ENCODE measurements around the gene CDC73. TPM values are rescaled to one million over a fixed set of nuclear protein-coding genes. Genes with fewer than 3 reads are reported as not detected.

Gene CDC73
- total RNA-seq, 1 experiment from 2014 or later, result 10.0 TPM

- POLR2A ChIA-PET (ENCODE audit: unreplicated experiment), result no interaction called here
- intact Hi-C loops (cut with micrococcal nuclease), result loop anchor here (10.0 kb wide), 1 partner anchor 635 kb away; no protein-coding TSS in a partner anchor
- BruUV-seq (replicated peaks), result no TSS peak
- H4K20me1 ChIP-seq (ENCODE audit: low read length), result no peaks in the 10 kb centered on the region
- TF ChIP-seq CTCF (conservative IDR thresholded peaks at IDR 0.05; ENCODE audit: low read depth, low read length), result no peak
- no peaks in the 10 kb centered on the region for H3K9me2 ChIP-seq (replicated peaks; ENCODE audit: low read length)
- no peaks in the 10 kb centered on the region for H3K36me3 ChIP-seq (ENCODE audit: low read depth, low read length)
- H3K4me1 ChIP-seq (ENCODE audit: insufficient read depth, low read length), result peaks cover 39% of the 10 kb centered on the region
- no peaks in the 10 kb centered on the region for H3K27me3 ChIP-seq (ENCODE audit: low read length)
- DNase-seq (no peak), ATAC-seq (no peak)
- CTCF ChIA-PET, result no interaction called here
- H3K4me2 ChIP-seq (ENCODE audit: low read length), result no peak overlapping the region
- no peak overlapping the region for H3K4me3 ChIP-seq (ENCODE audit: low read length)
- H3K27ac ChIP-seq (ENCODE audit: low read length), result no peak overlapping the region
- H3K9me3 ChIP-seq (ENCODE audit: low read length), result no peaks in the 10 kb centered on the region
- no peaks in the 10 kb centered on the region for H3K79me2 ChIP-seq (ENCODE audit: low read length)
- H2AFZ ChIP-seq (ENCODE audit: low read length), result no peak overlapping the region
- H3F3A ChIP-seq (ENCODE audit: low read length, unreplicated experiment), result no peaks in the 10 kb centered on the region
- no peak overlapping the region for H3K9ac ChIP-seq (ENCODE audit: low read length)
Observed at GRCh38 chr1:193110246-193110645, 11.6 kb upstream of the CDC73 start.

- H3K4me3 ChIP-seq (ENCODE audit: low read length), result no peak overlapping the region
- no peak overlapping the region for H3K27ac ChIP-seq (ENCODE audit: low read length)
- no peaks in the 10 kb centered on the region for H3K36me3 ChIP-seq (ENCODE audit: low read depth, low read length)
- peaks cover 40% of the 10 kb centered on the region for H3K4me1 ChIP-seq (ENCODE audit: insufficient read depth, low read length)
- H3K9me3 ChIP-seq (ENCODE audit: low read length), result no peaks in the 10 kb centered on the region
- ATAC-seq (no peak), DNase-seq (no peak)
- no peaks in the 10 kb centered on the region for H3K27me3 ChIP-seq (ENCODE audit: low read length)
- no peak overlapping the region; the same call in 1 of the 2 replicates for H3K4me2 ChIP-seq (ENCODE audit: low read length)
- POLR2A ChIA-PET (ENCODE audit: unreplicated experiment), result no interaction called here
- intact Hi-C loops (cut with micrococcal nuclease), result loop anchor here (10.0 kb wide), 1 partner anchor 636 kb away; no protein-coding TSS in a partner anchor
- H3K9me2 ChIP-seq (replicated peaks; ENCODE audit: low read length), result no peaks in the 10 kb centered on the region
- CTCF ChIA-PET, result no interaction called here
- H3K79me2 ChIP-seq (ENCODE audit: low read length), result no peaks in the 10 kb centered on the region
- H4K20me1 ChIP-seq (ENCODE audit: low read length), result no peaks in the 10 kb centered on the region
- H2AFZ ChIP-seq (ENCODE audit: low read length), result no peak overlapping the region
- no TSS peak for BruUV-seq (replicated peaks)
- TF ChIP-seq CTCF (conservative IDR thresholded peaks at IDR 0.05; ENCODE audit: low read depth, low read length) (no peak), EZH2phosphoT487 (IDR thresholded peaks at IDR 0.05; ENCODE audit: borderline replicate concordance, low read length) (no peak), EZH2 (IDR thresholded peaks at IDR 0.05; ENCODE audit: low read length, unreplicated experiment) (no peak)
- H3F3A ChIP-seq (ENCODE audit: low read length, unreplicated experiment), result peaks cover under 1% of the 10 kb centered on the region
- H3K9ac ChIP-seq (ENCODE audit: low read length), result no peak overlapping the region
Observed at GRCh38 chr1:193110864-193111263, 11.0 kb upstream of the CDC73 start.

GRCh38 chr1:193111641-193112090 is 10.2 kb upstream of the CDC73 start:
- no peak for TF ChIP-seq CTCF (conservative IDR thresholded peaks at IDR 0.05; ENCODE audit: low read depth, low read length)
- no peak for TF ChIP-seq EZH2 (IDR thresholded peaks at IDR 0.05; ENCODE audit: low read length, unreplicated experiment)
- no peak for TF ChIP-seq EZH2phosphoT487 (IDR thresholded peaks at IDR 0.05; ENCODE audit: borderline replicate concordance, low read length)
- Histone ChIP-seq H3K79me2 (ENCODE audit: low read length) (no peaks in the 10 kb centered on the region), H3F3A (ENCODE audit: low read length, unreplicated experiment) (peaks cover 3% of the 10 kb centered on the region), H3K36me3 (ENCODE audit: low read depth, low read length) (no peaks in the 10 kb centered on the region), H4K20me1 (ENCODE audit: low read length) (no peaks in the 10 kb centered on the region), H3K4me3 (ENCODE audit: low read length) (peak overlapping the region; percentile 45; the same call in 1 of the 2 replicates), H3K4me1 (ENCODE audit: insufficient read depth, low read length) (peaks cover 44% of the 10 kb centered on the region), H3K9me2 (replicated peaks; ENCODE audit: low read length) (no peaks in the 10 kb centered on the region), H3K9ac (ENCODE audit: low read length) (no peak overlapping the region), H2AFZ (ENCODE audit: low read length) (peak overlapping the region; percentile 63), H3K4me2 (ENCODE audit: low read length) (peak overlapping the region; percentile 69), H3K9me3 (ENCODE audit: low read length) (no peaks in the 10 kb centered on the region), H3K27ac (ENCODE audit: low read length) (peak overlapping the region; percentile 64), H3K27me3 (ENCODE audit: low read length) (no peaks in the 10 kb centered on the region)
- peak; percentile 61 for ATAC-seq
- ChIA-PET POLR2A (ENCODE audit: unreplicated experiment) (interaction anchor here (0.6 kb wide), 1 partner anchor 284 kb away, joined by 3 read pairs; no protein-coding TSS in a partner anchor), CTCF (no interaction called here)
- no TSS peak for BruUV-seq (replicated peaks)
- intact Hi-C loops (cut with micrococcal nuclease), result loop anchor here (10.0 kb wide), 1 partner anchor 637 kb away; no protein-coding TSS in a partner anchor
- peak; percentile 66 for DNase-seq

All from PC-3 (cell line).